ENCODE measurements around the gene LPAR2.

Gene LPAR2

GRCh38 chr19:19636573-19637185, 8.7 kb upstream of the LPAR2 start:
- no peak for TF ChIP-seq CTCF (conservative IDR thresholded peaks at IDR 0.05; ENCODE audit: control insufficient read depth, insufficient read depth, low read depth, low read length)
- no peak overlapping the region for H3K4me3 ChIP-seq (ENCODE audit: control insufficient read depth, low read depth, low read length)
- DNase-seq (ENCODE audit: low read depth), result no peak

- no peak for TF ChIP-seq CTCF (conservative IDR thresholded peaks at IDR 0.05; ENCODE audit: control insufficient read depth, insufficient read depth, low read depth, low read length)
- no peak for DNase-seq (ENCODE audit: low read depth)
- H3K4me3 ChIP-seq (ENCODE audit: control insufficient read depth, low read depth, low read length), result no peak overlapping the region
These were observed 7.3 kb upstream of the LPAR2 start for GRCh38 chr19:19635313-19635702.

- no peak for DNase-seq (ENCODE audit: low read depth)
- no peak for TF ChIP-seq CTCF (conservative IDR thresholded peaks at IDR 0.05; ENCODE audit: control insufficient read depth, insufficient read depth, low read depth, low read length)
- H3K4me3 ChIP-seq (ENCODE audit: control insufficient read depth, low read depth, low read length), result no peak overlapping the region
These were observed 6.7 kb upstream of the LPAR2 start for GRCh38 chr19:19634516-19635312.

GRCh38 chr19:19633711-19634515, 5.9 kb upstream of the LPAR2 start:
- no peak overlapping the region for H3K4me3 ChIP-seq (ENCODE audit: control insufficient read depth, low read depth, low read length)
- no peak for TF ChIP-seq CTCF (conservative IDR thresholded peaks at IDR 0.05; ENCODE audit: control insufficient read depth, insufficient read depth, low read depth, low read length)
- no peak for DNase-seq (ENCODE audit: low read depth)

GRCh38 chr19:19632661-19633060, 4.6 kb upstream of the LPAR2 start:
- H3K4me3 ChIP-seq (ENCODE audit: control insufficient read depth, low read depth, low read length), result no peak overlapping the region
- DNase-seq (ENCODE audit: low read depth), result no peak
- TF ChIP-seq CTCF (conservative IDR thresholded peaks at IDR 0.05; ENCODE audit: control insufficient read depth, insufficient read depth, low read depth, low read length), result no peak

- no peak for TF ChIP-seq CTCF (conservative IDR thresholded peaks at IDR 0.05; ENCODE audit: control insufficient read depth, insufficient read depth, low read depth, low read length)
- no peak for DNase-seq (ENCODE audit: low read depth)
- H3K4me3 ChIP-seq (ENCODE audit: control insufficient read depth, low read depth, low read length), result no peak overlapping the region
These were observed 3.3 kb upstream of the LPAR2 start for GRCh38 chr19:19631346-19631745.
